Activated CD8-positive, alpha-beta memory T cell treated with anti-CD3 and anti-CD28 coated beads, Interleukin-2, amount 50 U/mL, for 24 hours (primary cell): Measurements from ENCODE around the gene ASB18.

ENCODE experiments used
- DNase-seq: peaks from one replicate; pipeline ENCODE4 v3.0.0-alpha.2; 2020; ENCODE audit errors: extremely low read depth

Gene ASB18

DNA sequence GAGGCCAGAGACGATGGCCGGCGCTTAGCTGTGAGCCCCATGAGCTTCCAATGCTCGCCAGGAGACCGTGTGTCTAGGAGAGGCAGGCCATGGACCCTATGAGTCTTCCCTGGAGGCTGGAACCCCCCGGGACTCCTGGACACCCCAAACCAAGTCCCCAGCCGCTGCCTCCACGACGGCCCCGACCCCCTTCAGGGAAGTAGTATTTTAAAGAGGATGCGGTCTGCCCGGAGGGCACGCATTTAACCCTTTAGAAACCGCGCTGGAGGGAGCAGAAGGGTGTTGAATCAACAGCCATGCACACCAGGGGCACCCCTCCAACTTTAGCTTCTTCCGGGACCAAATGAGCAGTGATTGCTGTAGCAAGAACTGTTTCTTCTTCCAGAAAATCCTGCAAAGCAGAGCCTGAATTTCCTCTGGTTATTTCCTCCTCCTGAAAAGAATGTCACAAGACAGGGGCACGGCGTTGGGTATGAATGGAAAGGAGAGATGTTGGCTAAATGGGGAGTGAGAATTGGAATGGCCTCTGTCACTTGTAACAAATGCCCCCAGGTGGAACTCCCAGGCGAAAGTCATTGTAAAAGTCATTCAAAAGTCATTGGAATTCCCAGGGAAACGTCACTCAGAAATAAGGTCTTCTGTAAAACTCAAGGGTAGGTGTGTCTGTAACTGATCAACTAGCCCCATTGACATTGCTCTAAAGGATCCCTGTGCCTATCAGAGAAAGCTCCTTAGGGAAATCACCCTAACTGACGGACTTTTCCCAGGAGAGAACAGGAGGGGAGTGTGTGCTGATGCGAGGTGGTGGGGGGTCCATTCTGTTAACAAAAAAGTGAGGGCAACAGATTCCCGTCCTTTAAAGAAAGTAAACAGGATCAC, 90.2 kb downstream of the ASB18 start:
- DNase-seq = no peak

DNA sequence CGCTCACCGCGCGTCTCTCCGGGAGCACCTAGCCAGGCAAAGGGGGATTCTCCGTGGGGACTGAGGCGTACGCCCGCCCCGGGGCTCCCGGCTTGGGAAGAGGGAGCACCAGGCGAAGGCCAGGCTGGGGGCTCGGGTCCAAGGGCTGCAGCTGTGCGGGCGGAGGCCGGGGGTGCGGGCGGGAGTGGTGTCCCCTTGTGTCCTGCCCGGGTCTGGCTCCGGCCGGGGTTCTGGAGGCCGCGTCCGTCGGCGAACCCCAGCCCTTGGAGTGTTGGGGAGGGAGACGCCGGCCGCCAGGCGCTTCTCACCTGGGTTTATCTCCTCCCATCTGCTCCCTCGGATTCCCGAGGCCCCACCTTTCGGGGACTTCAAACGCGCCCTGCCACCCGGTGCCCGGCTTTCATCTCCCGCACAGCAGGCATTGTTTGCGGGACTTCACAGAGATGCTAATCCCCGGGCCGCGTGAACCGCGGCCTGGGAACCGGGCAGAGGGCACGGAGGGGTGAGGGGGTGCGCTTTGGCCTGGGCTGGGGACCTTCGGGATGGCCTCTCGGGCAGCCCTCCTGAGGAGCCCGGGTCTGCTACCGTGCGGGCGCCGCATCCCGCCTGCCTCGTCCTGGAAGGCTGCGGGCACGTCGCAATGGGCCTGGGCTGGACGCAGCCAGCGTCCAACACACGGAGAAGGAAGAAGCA, 91.0 kb downstream of the ASB18 start:
- no peak for DNase-seq

DNA sequence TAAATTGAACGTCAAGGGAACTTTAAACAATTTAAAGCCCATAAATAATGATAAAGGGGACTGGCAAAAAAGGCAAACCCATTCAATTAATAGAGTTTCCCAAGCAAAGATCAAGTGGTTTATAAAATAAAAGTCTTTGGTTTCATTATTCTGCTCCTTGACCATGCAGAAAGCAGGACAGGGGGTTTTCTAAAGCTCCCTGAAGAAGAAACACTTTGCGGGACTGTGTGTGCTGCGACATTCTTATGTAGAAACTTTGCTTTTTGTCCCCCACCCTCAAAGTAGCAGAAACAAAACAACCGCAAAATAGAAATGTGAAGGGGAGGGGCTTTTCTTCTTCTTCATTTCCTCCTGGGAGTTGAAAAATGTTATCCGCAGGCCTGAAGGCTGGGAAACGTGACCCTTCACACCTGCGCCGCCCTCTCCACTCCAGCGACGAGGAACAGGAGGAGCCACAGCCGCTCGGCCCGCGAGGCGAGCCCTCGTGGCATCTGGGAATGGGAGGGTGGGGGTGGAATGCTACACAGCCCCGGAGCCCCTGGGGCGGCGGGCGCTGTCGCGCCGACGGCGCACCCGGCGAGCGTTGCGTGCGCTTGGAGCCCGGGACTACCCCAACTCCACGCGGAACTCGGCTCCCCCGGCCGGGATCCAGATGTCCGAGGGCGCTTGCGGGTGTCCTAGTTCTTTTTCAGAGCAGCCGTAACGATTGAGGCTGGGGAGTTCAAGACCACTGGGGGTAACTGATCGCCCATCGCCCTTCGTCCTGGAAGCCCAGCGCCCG, 91.8 kb downstream of the ASB18 start:
- DNase-seq = no peak

DNA sequence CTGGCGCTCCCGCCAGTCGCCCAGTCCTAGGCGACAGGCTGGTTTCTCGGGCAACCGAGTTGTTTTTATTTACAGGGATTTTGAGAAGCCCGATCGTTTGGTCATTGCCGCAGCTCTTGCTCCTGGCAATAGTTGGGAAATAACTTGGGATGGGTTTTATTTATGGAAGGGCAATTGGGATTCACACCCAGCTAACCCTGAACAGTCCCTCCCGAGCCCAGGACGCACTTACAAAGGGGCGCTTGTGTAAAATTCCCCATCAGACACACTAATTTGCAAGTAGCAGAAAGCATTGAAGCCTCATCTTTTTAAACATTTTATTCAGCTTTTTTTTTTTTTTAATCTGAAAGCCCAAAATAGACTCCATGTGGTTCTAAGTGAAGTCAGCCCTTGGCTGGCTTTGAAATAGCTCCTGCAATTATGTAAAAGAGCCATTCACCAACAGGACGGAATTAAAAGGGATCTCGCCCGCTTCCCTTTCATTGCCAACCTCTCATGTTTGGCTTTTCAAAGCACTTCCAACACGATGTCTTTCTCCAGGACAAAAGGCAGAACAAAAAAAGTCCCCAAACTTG, 92.4 kb downstream of the ASB18 start:
- no peak for DNase-seq

DNA sequence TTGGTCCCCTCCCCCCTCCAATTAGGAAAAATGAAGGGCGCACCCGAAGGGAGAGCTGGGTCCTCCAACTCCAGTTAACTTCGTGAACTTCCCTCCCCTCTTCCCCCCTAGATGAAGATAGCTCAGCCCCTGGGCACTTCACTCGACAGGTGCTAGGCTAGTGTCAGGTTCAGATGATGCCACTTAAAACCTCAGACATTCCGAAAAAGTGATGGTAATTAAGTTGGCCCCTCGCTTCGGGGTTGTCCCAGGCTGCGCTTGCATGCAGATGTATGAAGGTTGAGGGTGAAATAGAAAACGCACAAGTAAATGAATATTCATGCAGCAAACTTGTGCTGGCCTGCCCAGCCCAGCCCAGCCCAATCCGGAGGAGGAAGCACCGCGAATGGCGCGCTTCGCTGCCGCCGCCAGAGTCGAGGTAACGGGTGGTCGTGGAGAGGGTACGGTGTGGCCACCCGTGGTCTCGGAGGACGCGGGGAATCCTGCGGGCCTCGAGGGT, 93.0 kb downstream of the ASB18 start:
- DNase-seq = no peak

DNA sequence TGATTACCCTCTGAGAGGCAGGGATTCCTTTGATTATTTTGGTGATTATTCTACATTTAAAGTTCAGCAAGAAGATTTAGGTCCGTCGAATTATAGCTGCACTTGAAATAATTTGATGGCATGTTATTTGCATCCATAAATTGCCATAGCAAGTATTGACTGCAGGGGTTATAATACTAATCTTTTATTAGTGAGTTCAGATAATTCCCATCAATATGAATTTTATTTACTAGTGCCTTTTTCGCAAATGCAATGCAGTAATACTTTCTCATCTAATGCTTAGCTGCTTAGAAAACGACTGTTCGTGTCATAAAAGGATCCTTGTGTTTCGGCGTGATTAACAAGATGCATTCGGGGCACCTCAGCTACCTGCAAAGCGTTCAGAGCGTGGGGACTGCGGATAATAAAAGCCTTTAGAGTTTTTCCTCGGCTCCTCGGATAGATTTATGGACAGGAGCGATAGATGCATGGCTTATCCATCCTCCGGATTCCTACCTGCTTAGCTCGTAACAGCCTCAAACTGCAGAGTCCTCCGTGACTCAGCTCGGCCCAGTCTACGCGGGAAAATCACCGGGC, 93.5 kb downstream of the ASB18 start:
- no peak for DNase-seq

DNA sequence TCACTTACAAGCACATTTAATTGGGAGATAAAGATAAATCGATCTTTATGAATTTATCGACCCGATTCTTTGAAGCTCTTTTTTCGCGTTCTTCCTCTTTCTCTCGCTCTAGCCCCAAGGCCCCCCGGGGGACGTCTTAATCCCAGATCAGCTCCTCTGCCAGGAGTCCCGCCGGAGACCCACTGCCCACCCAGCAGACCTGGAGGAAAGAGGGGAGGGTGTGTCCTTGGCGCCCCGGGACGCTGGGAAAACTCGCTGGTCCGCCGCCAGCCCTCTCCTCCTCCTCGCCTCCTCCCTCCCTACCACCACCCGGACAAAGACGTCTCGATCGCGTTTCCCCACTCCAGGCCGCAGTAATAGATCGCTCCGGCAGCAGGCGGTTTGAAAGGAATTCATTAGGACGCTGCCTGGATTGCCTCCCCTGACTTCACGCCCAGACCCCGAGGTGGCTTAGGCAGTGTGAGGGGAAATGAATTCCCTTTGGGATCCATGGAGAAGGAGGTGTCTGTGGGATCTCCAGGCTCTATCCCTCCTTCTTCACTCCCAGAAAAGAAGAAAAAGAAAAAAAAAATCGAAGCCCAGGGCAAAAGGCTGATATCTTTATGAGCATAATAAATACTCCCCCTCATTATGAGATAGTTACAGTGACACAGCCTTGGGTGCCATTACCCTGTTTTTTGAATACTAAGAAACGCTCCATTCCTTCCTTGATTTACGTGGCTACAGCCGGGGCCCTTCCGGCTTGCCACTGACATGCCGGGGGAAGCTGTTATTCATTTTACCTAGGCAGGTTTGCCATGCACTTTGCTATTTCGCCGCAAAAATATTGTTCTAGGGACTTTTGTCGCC, 94.2 kb downstream of the ASB18 start:
- no peak for DNase-seq

DNA sequence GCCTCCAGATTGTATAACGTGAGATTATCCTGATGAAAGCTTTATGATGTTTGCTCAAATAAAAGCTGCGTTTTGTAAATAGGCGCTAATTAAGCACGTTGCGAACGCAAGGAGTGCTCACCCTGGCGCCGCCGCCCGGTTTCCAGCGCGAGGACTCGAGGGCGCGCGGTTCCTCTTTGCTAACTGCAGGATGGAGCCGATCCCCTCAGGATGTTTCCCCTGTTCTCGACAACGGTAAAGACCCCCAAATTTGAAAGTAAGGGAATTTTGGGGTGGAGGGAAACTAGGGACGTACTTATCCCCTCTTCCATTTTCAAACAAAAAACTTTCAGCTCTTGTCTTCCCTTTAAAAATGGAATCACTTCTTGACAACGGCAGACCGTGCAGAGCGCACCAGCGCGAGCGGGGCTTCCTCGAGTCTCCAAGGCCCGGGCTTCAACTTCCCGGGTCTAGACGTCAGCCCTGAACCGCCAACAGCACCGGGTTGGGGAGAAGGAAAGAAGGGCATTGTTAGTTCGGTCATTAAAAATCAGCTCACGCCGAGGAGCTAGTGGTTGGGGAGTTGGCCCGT, 95.0 kb downstream of the ASB18 start:
- DNase-seq = no peak

DNA sequence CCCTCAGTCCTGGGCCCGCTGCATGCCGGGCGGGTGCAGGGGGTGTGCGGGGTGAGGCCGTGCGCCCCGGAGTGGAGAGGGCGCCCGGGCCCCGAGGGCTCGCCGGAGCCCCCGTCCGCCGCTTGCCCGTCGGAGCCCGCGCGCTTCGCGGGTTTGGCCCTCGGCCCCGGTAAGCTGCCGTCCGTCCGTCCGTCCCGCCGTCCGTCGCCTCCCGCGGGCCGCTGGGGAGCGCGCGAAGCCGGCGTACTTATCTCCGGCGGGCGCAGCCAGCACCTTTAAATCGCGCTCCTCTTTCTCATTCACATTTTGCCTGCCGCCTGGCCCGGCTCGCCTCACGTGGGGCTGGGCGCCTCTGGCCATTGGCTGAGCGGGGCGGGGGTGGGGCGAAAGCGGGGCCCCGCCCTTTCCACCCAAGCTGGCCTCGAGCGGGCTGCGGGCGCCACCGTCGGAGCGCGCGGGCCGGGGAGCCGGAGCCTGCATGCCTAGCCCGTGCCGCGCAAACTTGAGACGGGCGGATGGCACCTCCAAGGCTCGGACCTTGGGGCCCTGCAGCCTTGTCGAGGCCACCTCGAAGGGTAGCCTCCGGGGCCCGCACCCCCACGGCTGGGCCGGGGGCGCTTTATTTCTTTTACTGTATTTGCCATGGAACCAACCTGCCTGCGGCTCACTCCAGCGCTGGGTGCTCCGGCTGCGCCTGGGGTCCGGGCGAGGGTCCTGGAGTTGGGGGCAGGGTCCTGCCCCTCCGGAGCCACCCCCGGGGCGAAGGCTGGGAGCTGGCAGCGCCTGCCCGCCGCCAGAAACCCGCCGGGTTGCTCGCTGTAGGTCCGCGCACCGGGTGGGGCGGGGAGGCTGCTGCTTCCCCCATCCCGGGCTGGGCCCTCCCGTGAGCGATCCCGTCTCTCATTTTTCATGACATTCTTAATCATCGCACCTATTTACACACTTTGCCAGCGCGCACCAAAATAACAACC, 95.8 kb downstream of the ASB18 start, which contains the start of gene GBX2:
GBX2 (minus strand) TSS at position 277 of the 971 bp plus-strand sequence. CDS start 415 bp downstream, outside the sequence.
- DNase-seq = no peak

DNA sequence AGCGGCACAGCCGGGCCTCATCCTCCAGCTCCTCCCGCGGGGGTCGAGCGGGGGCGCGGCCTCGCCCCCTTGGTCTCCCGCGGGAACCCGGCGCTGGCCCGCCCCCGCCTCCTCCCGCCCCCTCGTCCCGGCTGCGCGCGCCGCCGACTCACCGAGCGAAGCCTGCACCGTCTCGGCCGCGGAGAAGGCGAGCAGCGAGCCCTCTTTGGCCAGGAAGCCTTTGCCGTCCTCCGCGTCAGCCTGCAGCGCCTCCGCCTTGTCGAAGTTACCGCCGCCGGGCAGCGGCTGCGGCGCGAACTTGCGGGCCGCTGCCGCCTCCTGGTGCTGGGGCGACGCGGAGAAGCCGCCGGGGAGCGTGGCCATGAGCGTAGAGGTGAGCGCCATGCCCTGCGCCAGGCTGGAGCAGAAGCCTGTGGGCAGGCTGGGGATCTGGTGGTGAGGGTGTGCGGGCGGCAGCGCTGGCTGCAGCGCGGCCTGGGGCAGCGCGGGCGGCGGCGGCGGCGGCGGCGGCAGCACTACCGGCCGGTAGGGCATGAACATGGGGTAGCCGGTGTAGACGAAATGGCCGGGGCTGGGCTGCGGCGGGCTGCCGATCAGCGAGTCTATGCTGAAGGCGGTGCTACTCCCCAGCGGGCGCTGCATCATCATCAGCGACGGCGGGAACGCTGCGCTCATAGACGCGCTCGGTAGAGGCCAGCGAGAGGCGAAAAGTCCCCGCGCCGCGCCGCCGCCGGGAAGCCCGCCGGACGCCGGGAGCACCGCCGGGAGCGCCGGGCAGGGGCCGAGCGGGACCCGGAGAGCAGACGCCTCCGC, 96.7 kb downstream of the ASB18 start:
- DNase-seq = no peak

DNA sequence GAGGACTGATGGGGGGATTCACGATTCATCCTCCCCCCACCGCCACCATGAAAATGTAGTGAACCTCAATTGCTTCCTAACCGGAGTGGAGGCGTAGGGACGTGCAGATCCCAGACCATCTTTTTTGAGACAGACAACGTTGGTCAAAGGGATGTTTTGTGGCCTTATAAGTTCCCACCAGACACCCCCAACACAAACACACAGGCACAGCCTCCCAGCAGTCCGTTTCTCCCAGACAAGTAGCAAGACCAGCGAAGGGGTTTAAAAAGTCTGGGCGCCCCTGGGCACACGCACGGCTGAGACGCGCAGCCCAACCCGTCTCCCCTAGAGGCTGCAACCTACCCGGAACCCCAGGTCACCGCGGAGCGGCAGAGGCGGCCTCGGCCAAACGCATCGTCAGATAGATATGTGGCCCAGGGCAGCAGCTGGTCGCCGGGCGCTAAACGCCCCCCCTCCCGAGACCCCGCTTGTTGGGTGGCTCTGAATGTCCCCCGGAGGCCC, 97.4 kb downstream of the ASB18 start:
- no peak for DNase-seq

DNA sequence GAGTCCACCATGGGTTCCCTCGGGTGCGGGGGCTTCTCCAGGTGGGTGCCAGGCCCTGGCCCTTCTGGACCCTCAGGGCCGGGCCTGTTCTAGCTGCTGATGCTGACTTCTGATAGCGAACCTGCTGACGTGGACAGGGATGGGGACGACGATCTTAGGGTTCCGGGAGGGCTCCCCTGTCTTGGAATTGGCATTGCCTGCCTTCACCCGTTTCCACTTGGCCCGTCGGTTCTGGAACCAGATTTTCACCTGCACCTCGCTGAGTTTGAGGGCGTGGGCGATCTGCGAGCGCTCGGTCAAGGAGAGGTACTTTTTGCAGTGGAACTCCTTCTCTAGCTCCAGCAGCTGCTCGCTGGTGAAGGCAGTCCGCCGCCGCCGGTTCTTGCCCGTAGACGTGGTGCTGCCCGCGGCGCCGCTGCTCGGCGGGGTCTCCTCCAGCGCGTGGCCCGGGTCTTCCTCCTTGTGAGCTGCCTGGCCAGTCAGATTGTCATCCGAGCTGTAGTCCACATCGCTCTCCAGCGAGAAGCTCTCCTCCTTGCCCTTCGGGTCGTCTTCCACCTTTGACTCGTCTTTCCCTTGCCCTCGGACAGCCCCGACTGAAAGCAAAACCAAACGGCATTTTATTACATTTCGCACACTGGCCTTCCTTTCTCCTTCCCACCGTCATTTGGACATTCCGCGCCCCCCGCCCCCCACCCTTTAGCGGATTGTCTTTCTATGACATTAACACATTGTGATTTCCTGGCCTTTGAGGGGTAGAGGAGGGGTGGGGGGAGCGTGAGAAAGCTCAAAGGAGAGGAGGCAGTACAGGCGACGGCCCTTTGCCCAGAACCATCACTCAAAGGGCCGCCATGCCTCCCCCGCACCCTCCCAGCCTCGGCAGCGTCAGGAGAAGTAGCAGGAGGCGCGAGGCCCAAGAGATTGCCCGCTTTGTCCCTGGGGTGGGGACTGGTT, 98.1 kb downstream of the ASB18 start:
- no peak for DNase-seq

DNA sequence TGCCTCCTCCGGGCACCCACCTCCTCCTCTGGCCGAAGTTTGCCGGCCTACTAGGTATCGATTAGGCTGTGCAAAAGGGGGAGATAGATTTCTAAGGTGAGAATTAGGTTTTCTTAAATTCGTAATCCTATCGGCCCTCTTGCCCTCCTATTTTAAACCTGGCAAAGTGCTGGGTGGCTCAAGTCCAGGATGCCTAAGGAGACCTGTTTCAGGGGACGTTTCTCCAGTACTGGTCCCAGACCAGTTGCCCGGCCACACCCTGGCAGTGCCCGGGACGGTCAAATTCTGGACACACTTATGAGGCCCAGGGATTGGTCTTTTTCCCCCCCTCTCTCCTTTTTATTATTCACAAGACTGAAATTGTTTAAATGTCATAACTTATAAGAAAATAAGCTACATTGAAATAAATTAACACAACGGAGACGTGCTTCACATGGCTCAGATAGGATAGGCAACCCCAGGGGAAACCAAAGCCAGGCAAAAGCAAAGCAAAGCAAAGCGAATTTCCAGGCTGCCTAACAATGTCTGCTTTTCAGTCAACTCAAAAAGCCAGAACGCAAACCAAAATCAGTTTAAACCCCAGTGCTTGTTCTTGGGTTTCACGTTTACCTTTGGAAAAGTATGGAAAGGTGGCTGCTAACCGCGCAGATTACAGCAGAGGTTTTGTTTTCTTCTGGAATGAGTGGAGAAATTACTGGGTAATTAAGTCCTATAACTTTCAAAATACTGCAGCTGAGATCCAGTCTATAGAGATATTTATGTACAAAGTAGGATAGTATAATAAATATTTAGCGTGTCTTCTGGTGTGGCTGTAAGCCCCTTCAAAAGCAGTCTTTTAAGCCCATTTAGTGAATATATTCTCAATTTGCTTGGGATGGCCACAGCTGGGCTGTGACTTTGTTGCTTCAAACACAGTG, 99.0 kb downstream of the ASB18 start:
- DNase-seq = no peak

DNA sequence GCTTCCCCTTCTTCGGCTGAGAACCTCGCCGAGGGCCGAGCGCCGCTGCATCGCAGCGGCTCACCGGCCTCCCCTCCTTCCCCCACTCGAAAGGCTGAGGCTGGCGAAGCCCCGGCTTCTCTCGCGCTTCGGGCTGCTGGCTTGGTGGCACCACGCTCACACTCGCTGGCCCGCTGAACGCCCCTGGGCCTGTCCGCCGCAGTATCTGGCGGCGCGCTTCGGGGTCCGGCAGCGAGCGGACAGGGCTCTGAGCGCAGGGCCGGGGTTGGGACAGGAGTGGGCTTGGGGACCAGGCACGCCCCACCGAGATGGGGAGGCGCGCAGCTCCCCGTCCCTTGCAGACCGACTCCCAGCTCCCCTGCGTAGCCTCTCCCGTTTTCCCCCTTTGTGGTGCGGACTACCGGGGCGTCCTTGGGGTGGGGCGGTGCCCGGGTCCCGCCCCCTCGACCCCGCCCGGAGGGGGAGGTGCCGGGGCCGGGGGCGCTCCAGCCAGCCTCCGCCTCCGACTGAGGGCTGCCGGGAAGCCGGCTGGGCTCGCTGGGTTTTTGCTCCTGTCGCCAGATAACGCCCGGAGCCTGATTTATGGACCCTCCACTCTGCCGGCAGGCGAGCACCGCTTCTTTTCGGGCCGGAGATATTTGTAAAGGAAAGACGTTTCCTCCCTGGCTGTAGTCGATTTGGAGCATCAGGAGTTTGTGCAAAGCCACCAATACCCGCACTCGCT, 99.8 kb downstream of the ASB18 start:
- no peak for DNase-seq
